ENCODE results near the gene C22orf15.
"Not testable (repeated sequence)": the region's sequence is repeated elsewhere in the genome, so short reads cannot be mapped to it uniquely, and the experiment has no call there.

Gene C22orf15

GRCh38 chr22:23718371-23719165 lies 44.2 kb upstream of the C22orf15 start:
- no peak overlapping the region for H3K4me3 ChIP-seq (ENCODE audit: low read depth, low read length)
- no peak for DNase-seq (ENCODE audit: low read depth)
- TF ChIP-seq CTCF (conservative IDR thresholded peaks at IDR 0.05; ENCODE audit: low read depth, low read length): no peak

- no peak for TF ChIP-seq CTCF (conservative IDR thresholded peaks at IDR 0.05; ENCODE audit: low read depth, low read length)
- H3K4me3 ChIP-seq (ENCODE audit: low read depth, low read length): no peak overlapping the region
- DNase-seq (ENCODE audit: low read depth): no peak
Measured at GRCh38 chr22:23720855-23721254, 41.9 kb upstream of the C22orf15 start.

- TF ChIP-seq CTCF (conservative IDR thresholded peaks at IDR 0.05; ENCODE audit: low read depth, low read length): no peak
- no peak for DNase-seq (ENCODE audit: low read depth)
- H3K4me3 ChIP-seq (ENCODE audit: low read depth, low read length): no peak overlapping the region
Measured at GRCh38 chr22:23722160-23722559, 40.6 kb upstream of the C22orf15 start.

- no peak for DNase-seq (ENCODE audit: low read depth)
Measured at GRCh38 chr22:23722724-23723123, 40.1 kb upstream of the C22orf15 start.

GRCh38 chr22:23728108-23728507 lies 34.7 kb upstream of the C22orf15 start:
- DNase-seq (ENCODE audit: low read depth); H3K4me3 ChIP-seq (ENCODE audit: low read depth, low read length): not testable (repeated sequence)

More at GRCh38 chr22:23722724-23723123, 40.1 kb upstream of the C22orf15 start:
- H3K4me3 ChIP-seq (ENCODE audit: low read depth, low read length): no peak overlapping the region
- no peak for TF ChIP-seq CTCF (conservative IDR thresholded peaks at IDR 0.05; ENCODE audit: low read depth, low read length)

- TF ChIP-seq CTCF (conservative IDR thresholded peaks at IDR 0.05; ENCODE audit: low read depth, low read length): no peak
- DNase-seq (ENCODE audit: low read depth): no peak
- no peak overlapping the region for H3K4me3 ChIP-seq (ENCODE audit: low read depth, low read length)
Measured at GRCh38 chr22:23737696-23738095, 25.1 kb upstream of the C22orf15 start.

GRCh38 chr22:23742505-23743264 lies 20.1 kb upstream of the C22orf15 start:
- no peak for TF ChIP-seq CTCF (conservative IDR thresholded peaks at IDR 0.05; ENCODE audit: low read depth, low read length)
- H3K4me3 ChIP-seq (ENCODE audit: low read depth, low read length): no peak overlapping the region
- no peak for DNase-seq (ENCODE audit: low read depth)
